Peyer's patch (tissue), 4 donors: Measurements from ENCODE around the gene GFI1B.

ENCODE experiments used
- POLR2A ChIP-seq, 2 donors: fragments of 450-650 bp; IDR thresholded peaks; one replicate each; pipeline ENCODE4 v1.5.1; 2017; ENCODE audit warnings: antibody characterized with exemption in 2 of 2, mild to moderate bottlenecking in 2 of 2, moderate library complexity in 2 of 2
- TF ChIP-seq, protein P1 (sequence below), 6 experiments: fragments of 450-650 bp in 4 of 6; fragments of 200-600 bp in 2 of 6; sonication (generic) in 1 of 6; IDR thresholded peaks; one replicate each; pipeline ENCODE4 v1.5.1; 2017 to 2019; ENCODE audit warnings: antibody characterized with exemption in 6 of 6, mild to moderate bottlenecking in 3 of 6, moderate library complexity in 1 of 6

GRCh38 chr9:132955123-132955522 is 23.4 kb upstream of the GFI1B start:
- TF ChIP-seq, protein P1, sequence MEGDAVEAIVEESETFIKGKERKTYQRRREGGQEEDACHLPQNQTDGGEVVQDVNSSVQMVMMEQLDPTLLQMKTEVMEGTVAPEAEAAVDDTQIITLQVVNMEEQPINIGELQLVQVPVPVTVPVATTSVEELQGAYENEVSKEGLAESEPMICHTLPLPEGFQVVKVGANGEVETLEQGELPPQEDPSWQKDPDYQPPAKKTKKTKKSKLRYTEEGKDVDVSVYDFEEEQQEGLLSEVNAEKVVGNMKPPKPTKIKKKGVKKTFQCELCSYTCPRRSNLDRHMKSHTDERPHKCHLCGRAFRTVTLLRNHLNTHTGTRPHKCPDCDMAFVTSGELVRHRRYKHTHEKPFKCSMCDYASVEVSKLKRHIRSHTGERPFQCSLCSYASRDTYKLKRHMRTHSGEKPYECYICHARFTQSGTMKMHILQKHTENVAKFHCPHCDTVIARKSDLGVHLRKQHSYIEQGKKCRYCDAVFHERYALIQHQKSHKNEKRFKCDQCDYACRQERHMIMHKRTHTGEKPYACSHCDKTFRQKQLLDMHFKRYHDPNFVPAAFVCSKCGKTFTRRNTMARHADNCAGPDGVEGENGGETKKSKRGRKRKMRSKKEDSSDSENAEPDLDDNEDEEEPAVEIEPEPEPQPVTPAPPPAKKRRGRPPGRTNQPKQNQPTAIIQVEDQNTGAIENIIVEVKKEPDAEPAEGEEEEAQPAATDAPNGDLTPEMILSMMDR (IDR thresholded peaks at IDR 0.05): no peak
- no peak for TF ChIP-seq POLR2A (IDR thresholded peaks at IDR 0.05)
